GM10847 (cell line): Measurements from ENCODE around the gene NRN1L.

Experiments used
- POLR2A ChIP-seq: IDR thresholded peaks from 2 replicates; pipeline ENCODE4 v1.6.1; 2011; ENCODE audit not compliant: insufficient read length; ENCODE audit errors: extremely low read depth

NRN1L gene

GRCh38 chr16:67933805-67934204 is 49.1 kb downstream of the NRN1L start:
- TF ChIP-seq POLR2A, result no peak

- no peak for TF ChIP-seq POLR2A
Observed at GRCh38 chr16:67934306-67935100, 49.8 kb downstream of the NRN1L start.

GRCh38 chr16:67935101-67935401 is 50.4 kb downstream of the NRN1L start:
- TF ChIP-seq POLR2A, result no peak

DNA sequence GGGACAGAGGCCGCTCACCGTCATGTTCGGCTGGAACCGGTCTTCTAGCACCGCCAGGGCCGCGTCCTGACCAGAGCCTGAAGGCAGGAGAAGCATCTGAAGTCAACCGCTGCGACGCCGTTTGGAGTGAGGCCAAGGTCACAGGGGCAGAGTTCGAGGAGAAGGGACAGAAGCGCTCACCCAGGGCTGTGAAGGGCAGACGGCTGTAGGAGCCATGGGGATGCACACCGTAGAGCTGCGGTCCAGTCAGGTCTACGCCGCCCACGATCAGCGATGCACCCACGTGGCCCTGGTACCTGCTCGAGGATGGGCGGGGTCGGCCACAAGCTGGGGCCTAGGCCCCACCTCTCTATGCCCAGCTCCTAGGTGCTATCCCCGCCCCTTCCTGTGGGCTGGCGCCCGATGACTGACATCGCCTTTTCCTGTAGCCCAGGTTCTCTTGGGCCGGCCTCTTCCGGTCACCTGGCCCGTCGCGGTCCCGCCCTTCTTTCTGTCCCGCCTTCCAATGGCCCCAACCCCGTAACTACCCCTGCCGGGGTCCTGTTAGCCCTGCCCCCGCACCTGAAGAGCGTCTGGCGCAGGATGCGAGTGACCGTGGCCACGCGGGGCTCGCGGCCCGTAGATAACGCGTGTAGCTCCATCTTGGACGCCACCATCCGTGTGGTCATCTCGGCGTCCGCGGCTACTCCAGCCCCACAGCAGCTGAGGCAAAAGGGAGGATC is 50.9 kb downstream of the NRN1L start:
- TF ChIP-seq POLR2A, result peak; percentile 80
